H1 (cell line): Measurements from ENCODE around the gene CACNA1D. TPM values are rescaled to one million over a fixed set of nuclear protein-coding genes. Genes with fewer than 3 reads are reported as not detected.
A peak's percentile ranks its signal among the peaks of the same experiment; 100 is the strongest.

Source experiments
- CTCF ChIA-PET: fragments of 300-600 bp; sonication (Branson Sonifier 250); formaldehyde crosslinking; loops from one replicate; lab custom pipeline; 2021; ENCODE audit not compliant: partially characterized antibody; lab: Charles Lee
- POLR2A ChIA-PET: fragments of 300-600 bp; sonication (Branson Sonifier 250); formaldehyde crosslinking; loops from one replicate; lab custom pipeline; 2021; ENCODE audit warnings: inconsistent platforms; ENCODE audit not compliant: partially characterized antibody; lab: Charles Lee
- DNase-seq, 2 experiments: peaks; one replicate each; pipeline versions ENCODE4 v3.0.0 to v3.0.0-alpha.2; 2010 to 2022; ENCODE audit warnings: low spot score in 2 of 2, low read depth in 1 of 2, mixed read lengths in 1 of 2
- FAIRE-seq: peaks from 2 replicates; lab custom pipeline; 2011; peaks lifted over from hg19 to GRCh38; lab: Jason Lieb, UNC
- H2AFZ ChIP-seq: 2 replicates; pipeline ENCODE4 v1.8.1; 2012; ENCODE audit warnings: low read length, inconsistent platforms
- H2AK5ac ChIP-seq: 2 replicates; pipeline ENCODE4 v1.6.1; 2013; ENCODE audit warnings: low read depth, low read length
- H2BK120ac ChIP-seq: replicated peaks from 2 replicates; pipeline ENCODE3; 2013; ENCODE audit warnings: low read depth, low read length, inconsistent platforms
- H2BK12ac ChIP-seq: 2 replicates; pipeline ENCODE4 v1.6.1; 2013; ENCODE audit warnings: low read depth, low read length
- H2BK15ac ChIP-seq: 2 replicates; pipeline ENCODE4 v1.6.1; 2013; ENCODE audit warnings: low read length
- H2BK20ac ChIP-seq: 2 replicates; pipeline ENCODE4 v1.6.1; 2013; ENCODE audit warnings: low read length
- H2BK5ac ChIP-seq: 2 replicates; pipeline ENCODE4 v1.6.1; 2013; ENCODE audit warnings: low read depth, low read length
- H3K14ac ChIP-seq: 2 replicates; pipeline ENCODE4 v1.6.1; 2013; ENCODE audit warnings: inconsistent platforms; ENCODE audit not compliant: insufficient read length
- H3K18ac ChIP-seq: 2 replicates; pipeline ENCODE4 v1.6.1; 2013; ENCODE audit warnings: low read length; ENCODE audit errors: extremely low read depth
- H3K23ac ChIP-seq: 2 replicates; pipeline ENCODE4 v1.6.1; 2013; ENCODE audit warnings: inconsistent platforms; ENCODE audit not compliant: insufficient read length
- H3K23me2 ChIP-seq: 2 replicates; pipeline ENCODE4 v1.6.1; 2013; ENCODE audit warnings: low read depth, low read length
- H3K27ac ChIP-seq: 2 replicates; pipeline ENCODE4 v1.6.1; 2011; ENCODE audit warnings: low read depth, low read length, inconsistent platforms
- H3K27me3 ChIP-seq, 4 experiments: replicated peaks in 1 of 4; 1 replicate in 1 of 4; 2 replicates in 3 of 4; pipeline versions ENCODE4 v1.6.1 to v1.8.1; 2011 to 2013; ENCODE audit warnings: low read length in 3 of 4, mild to moderate bottlenecking in 3 of 4, inconsistent platforms in 2 of 4, mixed read lengths in 2 of 4, moderate library complexity in 1 of 4; ENCODE audit not compliant: control insufficient read depth in 3 of 4, insufficient read depth in 3 of 4; ENCODE audit errors: extremely low read depth in 1 of 4
- H3K36me3 ChIP-seq, 4 experiments: 2 replicates each; pipeline versions ENCODE4 v1.6.1 to v1.8.1; 2011 to 2013; ENCODE audit warnings: mild to moderate bottlenecking in 4 of 4, low read length in 3 of 4, moderate library complexity in 2 of 4, control low read depth in 1 of 4, inconsistent platforms in 1 of 4; ENCODE audit not compliant: insufficient read depth in 4 of 4, control insufficient read depth in 2 of 4
- H3K4ac ChIP-seq: replicated peaks from 2 replicates; pipeline ENCODE3; 2013; ENCODE audit warnings: low read length, low read depth, mixed read lengths, inconsistent platforms; ENCODE audit not compliant: insufficient read length
- H3K4me1 ChIP-seq, 4 experiments: replicated peaks in 1 of 4; 1 replicate in 1 of 4; 2 replicates in 3 of 4; pipeline versions ENCODE4 v1.6.1 to v1.8.1; 2011 to 2013; ENCODE audit warnings: low read length in 3 of 4, inconsistent platforms in 2 of 4, mixed read lengths in 1 of 4; ENCODE audit not compliant: insufficient read depth in 4 of 4, control insufficient read depth in 3 of 4
- H3K4me2 ChIP-seq, 2 experiments: 2 replicates each; pipeline versions ENCODE4 v1.6.1 to v1.8.1; 2011 to 2013; ENCODE audit warnings: low read depth in 2 of 2, low read length in 2 of 2, control low read depth in 1 of 2, inconsistent platforms in 1 of 2, mild to moderate bottlenecking in 1 of 2; ENCODE audit not compliant: insufficient read depth in 1 of 2
- H3K4me3 ChIP-seq, 4 experiments: fragments of 200-600, 300-600 bp in 1 of 4; sonication (generic), shearing (Covaris generic), sonication (Bioruptor Twin) in 1 of 4; 2 replicates each; pipeline versions ENCODE4 v1.5.1 to v1.8.1; 2011 to 2016; ENCODE audit warnings: low read length in 4 of 4, low read depth in 3 of 4, control low read depth in 2 of 4, inconsistent platforms in 2 of 4, mild to moderate bottlenecking in 2 of 4, mixed read lengths in 1 of 4, moderate library complexity in 1 of 4; ENCODE audit not compliant: insufficient read depth in 2 of 4; ENCODE audit errors: extremely low read depth in 1 of 4
- H3K56ac ChIP-seq: replicated peaks from 2 replicates; pipeline ENCODE3; 2013; ENCODE audit warnings: low read depth, mild to moderate bottlenecking, mixed read lengths, low read length, inconsistent platforms; ENCODE audit not compliant: insufficient read length
- H3K79me1 ChIP-seq: 2 replicates; pipeline ENCODE4 v1.6.1; 2013; ENCODE audit warnings: low read depth, low read length, control low read depth
- H3K79me2 ChIP-seq, 2 experiments: 2 replicates each; pipeline versions ENCODE4 v1.6.1 to v1.8.1; 2012 to 2013; ENCODE audit warnings: low read length in 2 of 2, mild to moderate bottlenecking in 2 of 2, inconsistent platforms in 1 of 2; ENCODE audit not compliant: insufficient read depth in 2 of 2, control insufficient read depth in 1 of 2
- H3K9ac ChIP-seq, 4 experiments: replicated peaks in 1 of 4; 1 replicate in 1 of 4; 2 replicates in 3 of 4; pipeline versions ENCODE4 v1.6.1 to v1.8.1; 2011 to 2013; ENCODE audit warnings: low read depth in 3 of 4, low read length in 3 of 4, control low read depth in 2 of 4, mild to moderate bottlenecking in 2 of 4, moderate library complexity in 2 of 4, inconsistent platforms in 1 of 4; ENCODE audit errors: extremely low read depth in 1 of 4
- H3K9me3 ChIP-seq, 2 experiments: 2 replicates each; pipeline versions ENCODE4 v1.6.1 to v1.8.1; 2012 to 2013; ENCODE audit warnings: mild to moderate bottlenecking in 2 of 2, moderate library complexity in 2 of 2, control low read depth in 1 of 2, inconsistent platforms in 1 of 2, low read depth in 1 of 2, low read length in 1 of 2, mixed read lengths in 1 of 2; ENCODE audit not compliant: insufficient read depth in 2 of 2
- H4K20me1 ChIP-seq, 2 experiments: replicated peaks in 1 of 2; 2 replicates each; pipeline versions ENCODE3 to v1.8.1; 2011 to 2013; ENCODE audit warnings: inconsistent platforms in 2 of 2, low read length in 2 of 2, mild to moderate bottlenecking in 1 of 2; ENCODE audit not compliant: insufficient read depth in 2 of 2, control insufficient read depth in 1 of 2
- H4K5ac ChIP-seq: 2 replicates; pipeline ENCODE4 v1.6.1; 2013; ENCODE audit warnings: low read length, low read depth, mixed read lengths, inconsistent platforms; ENCODE audit not compliant: insufficient read length
- H4K8ac ChIP-seq: 2 replicates; pipeline ENCODE4 v1.8.0; 2013; ENCODE audit warnings: mild to moderate bottlenecking, moderate library complexity, low read length, inconsistent platforms; ENCODE audit not compliant: insufficient read depth; ENCODE audit errors: extremely low read depth
- H4K91ac ChIP-seq: replicated peaks from 2 replicates; pipeline ENCODE3; 2013; ENCODE audit warnings: low read length, mixed read lengths, inconsistent platforms; ENCODE audit not compliant: insufficient read length
- CHD2 ChIP-seq: IDR thresholded peaks from 2 replicates; pipeline ENCODE4 v1.6.1; 2012; ENCODE audit warnings: low read length, improper control_type of control experiment
- RFX5 ChIP-seq: IDR thresholded peaks from 2 replicates; pipeline ENCODE4 v1.6.1; 2011; ENCODE audit warnings: low read depth, low read length, improper control_type of control experiment, borderline replicate concordance
- RXRA ChIP-seq: IDR thresholded peaks from 2 replicates; pipeline ENCODE4 v1.6.1; 2011; ENCODE audit warnings: low read depth, mild to moderate bottlenecking, low read length, moderate library complexity; ENCODE audit not compliant: insufficient read depth
- TBP ChIP-seq: IDR thresholded peaks from 2 replicates; pipeline ENCODE4 v1.6.1; 2011; ENCODE audit warnings: low read depth, low read length, improper control_type of control experiment
- polyA plus RNA-seq, 7 experiments: library from polyadenylated mRNA; depleted of rRNA in 3 of 7; stranded (reverse) in 5 of 7; unstranded in 2 of 7; fragments of >200 nt in 5 of 7; fragments of 200-250 nt in 2 of 7; gene quantifications; 1 replicate in 5 of 7; 2 replicates in 1 of 7; 4 replicates in 1 of 7; pipeline versions ENCODE4 v1.2.1 to v1.2.3, GENCODE V29; 2011 to 2013; ENCODE audit warnings: missing spikeins in 2 of 7, mixed read lengths in 2 of 7
- total RNA-seq: library from RNA; stranded (reverse); fragmentation: NEBNext Ultra II Directional; extraction: Animal tissue kit (Norgen Biotek cat#: 25700); gene quantifications from 2 replicates; pipeline ENCODE4 v1.2.1, GENCODE V29; 2021

CACNA1D gene
- total and polyA plus RNA-seq, 2 of the 8 experiments (the other 6 are each of a cell fraction or from before 2014, with no cell fraction given), result 2.0 to 2.9 TPM

DNA sequence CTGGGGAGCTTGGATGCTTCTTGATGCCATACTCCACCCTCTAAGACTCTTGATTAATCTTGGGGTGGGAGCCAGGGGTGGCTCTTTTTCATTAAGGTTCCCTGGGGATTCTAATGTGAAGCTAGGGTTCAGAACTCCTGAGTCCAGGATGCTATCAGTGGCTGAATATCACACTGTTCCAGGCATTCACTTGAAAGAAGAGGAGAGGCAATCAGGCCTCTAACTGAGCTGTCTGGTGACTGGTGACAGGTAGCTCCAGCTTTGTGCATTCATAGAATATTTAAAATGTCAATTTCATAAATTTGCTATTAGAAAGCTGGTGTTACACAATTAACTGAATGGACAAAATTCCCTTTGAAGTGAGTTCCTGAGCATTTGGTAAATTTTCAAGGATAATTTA, 212.8 kb downstream of the CACNA1D start:
- no peak for TF ChIP-seq CHD2
- TF ChIP-seq RXRA, result no peak
- no peak for TF ChIP-seq TBP
- no peak for TF ChIP-seq RFX5
- H2BK120ac ChIP-seq, result no peak overlapping the region
- POLR2A ChIA-PET, result no interaction called here
- no peak overlapping the region for H4K91ac ChIP-seq
- CTCF ChIA-PET, result interaction anchor here (0.7 to 7.2 kb wide), 13 partner anchors 8 to 330 kb away, joined by 3 to 68 read pairs (median 4); no protein-coding TSS in a partner anchor
- no peaks in the 10 kb centered on the region for H3K79me1 ChIP-seq
- H3K36me3 ChIP-seq, result no peaks in the 10 kb centered on the region
- H3K9me3 ChIP-seq, result no peaks in the 10 kb centered on the region
- FAIRE-seq (no peak), DNase-seq (peak in 1 of 2 experiments; percentile 4)
- no peak overlapping the region for H3K9ac ChIP-seq
- no peak overlapping the region for H3K27ac ChIP-seq
- no peak overlapping the region for H3K18ac ChIP-seq
- H3K56ac ChIP-seq, result no peak overlapping the region
- no peak overlapping the region for H3K23ac ChIP-seq
- no peak overlapping the region for H3K4me2 ChIP-seq
- H4K8ac ChIP-seq, result no peak overlapping the region
- H3K79me2 ChIP-seq, result no peaks in the 10 kb centered on the region
- H3K4me1 ChIP-seq, result no peaks in the 10 kb centered on the region
- H2AFZ ChIP-seq, result no peak overlapping the region
- no peaks in the 10 kb centered on the region for H4K20me1 ChIP-seq
- H2BK5ac ChIP-seq, result no peak overlapping the region
- no peak overlapping the region for H3K4ac ChIP-seq
- no peak overlapping the region for H3K4me3 ChIP-seq
- no peaks in the 10 kb centered on the region for H3K23me2 ChIP-seq
- H4K5ac ChIP-seq, result no peak overlapping the region
- H2BK12ac ChIP-seq, result no peak overlapping the region
- H2BK20ac ChIP-seq, result no peak overlapping the region
- no peak overlapping the region for H2BK15ac ChIP-seq
- H2AK5ac ChIP-seq, result no peak overlapping the region
- no peak overlapping the region for H3K14ac ChIP-seq
- H3K27me3 ChIP-seq, result no peaks in the 10 kb centered on the region; a peak in 1 of 7 replicates
